ENCODE results near the gene MYH16.
"Not testable (repeated sequence)": the region's sequence is repeated elsewhere in the genome, so short reads cannot be mapped to it uniquely, and the experiment has no call there.

The MYH16 gene

DNA sequence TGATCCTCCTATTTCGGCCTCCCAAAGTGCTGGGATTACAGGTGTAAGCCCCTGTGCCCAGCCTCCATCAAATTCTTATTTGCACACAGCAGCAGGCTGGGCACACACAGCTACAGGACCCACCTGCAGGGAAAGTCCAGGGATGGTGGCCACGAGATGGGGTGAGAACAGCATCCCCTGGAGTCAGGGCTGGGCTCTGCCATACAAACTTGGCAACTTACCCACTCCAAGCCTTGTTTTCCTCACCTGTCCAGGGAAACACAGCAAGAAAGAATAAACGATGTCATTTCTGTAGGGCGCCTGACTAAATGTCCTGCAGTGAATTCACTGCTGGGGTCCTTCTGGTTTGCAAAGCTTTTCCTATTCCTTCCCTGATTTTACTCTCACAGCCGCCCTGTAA is 5.5 kb downstream of the MYH16 start:
- TF ChIP-seq, protein P1, sequence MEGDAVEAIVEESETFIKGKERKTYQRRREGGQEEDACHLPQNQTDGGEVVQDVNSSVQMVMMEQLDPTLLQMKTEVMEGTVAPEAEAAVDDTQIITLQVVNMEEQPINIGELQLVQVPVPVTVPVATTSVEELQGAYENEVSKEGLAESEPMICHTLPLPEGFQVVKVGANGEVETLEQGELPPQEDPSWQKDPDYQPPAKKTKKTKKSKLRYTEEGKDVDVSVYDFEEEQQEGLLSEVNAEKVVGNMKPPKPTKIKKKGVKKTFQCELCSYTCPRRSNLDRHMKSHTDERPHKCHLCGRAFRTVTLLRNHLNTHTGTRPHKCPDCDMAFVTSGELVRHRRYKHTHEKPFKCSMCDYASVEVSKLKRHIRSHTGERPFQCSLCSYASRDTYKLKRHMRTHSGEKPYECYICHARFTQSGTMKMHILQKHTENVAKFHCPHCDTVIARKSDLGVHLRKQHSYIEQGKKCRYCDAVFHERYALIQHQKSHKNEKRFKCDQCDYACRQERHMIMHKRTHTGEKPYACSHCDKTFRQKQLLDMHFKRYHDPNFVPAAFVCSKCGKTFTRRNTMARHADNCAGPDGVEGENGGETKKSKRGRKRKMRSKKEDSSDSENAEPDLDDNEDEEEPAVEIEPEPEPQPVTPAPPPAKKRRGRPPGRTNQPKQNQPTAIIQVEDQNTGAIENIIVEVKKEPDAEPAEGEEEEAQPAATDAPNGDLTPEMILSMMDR (conservative IDR thresholded peaks at IDR 0.05; ENCODE audit: low read depth): no peak
- ChIA-PET CTCF (no interaction called here), POLR2A (ENCODE audit: low non-redundant PET) (no interaction called here)
- no peak for DNase-seq (ENCODE audit: low spot score)
- H3K27ac ChIP-seq: no peak overlapping the region

DNA sequence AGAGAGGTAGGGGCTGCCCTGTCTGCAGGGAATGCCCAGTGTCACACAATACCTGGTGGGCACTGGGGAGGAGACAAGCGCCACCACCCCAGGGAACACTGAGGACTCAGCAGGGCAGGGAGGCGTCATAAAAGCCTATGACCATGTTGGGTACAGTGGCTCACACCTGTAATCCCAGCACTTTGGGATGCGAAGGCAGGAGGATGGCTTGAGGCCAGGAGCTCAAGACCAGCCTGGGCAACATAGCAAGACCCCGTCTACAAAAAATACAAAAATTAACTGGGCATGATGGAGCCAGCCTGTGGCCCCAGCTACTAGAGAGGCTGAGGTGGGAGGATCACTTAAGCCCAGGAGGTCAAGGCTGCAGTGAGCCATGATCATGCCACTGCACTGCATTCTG is 11.5 kb downstream of the MYH16 start:
- DNase-seq (ENCODE audit: low spot score); H3K27ac ChIP-seq; POLR2A ChIA-PET (ENCODE audit: low non-redundant PET); CTCF ChIA-PET: not testable (repeated sequence)

DNA sequence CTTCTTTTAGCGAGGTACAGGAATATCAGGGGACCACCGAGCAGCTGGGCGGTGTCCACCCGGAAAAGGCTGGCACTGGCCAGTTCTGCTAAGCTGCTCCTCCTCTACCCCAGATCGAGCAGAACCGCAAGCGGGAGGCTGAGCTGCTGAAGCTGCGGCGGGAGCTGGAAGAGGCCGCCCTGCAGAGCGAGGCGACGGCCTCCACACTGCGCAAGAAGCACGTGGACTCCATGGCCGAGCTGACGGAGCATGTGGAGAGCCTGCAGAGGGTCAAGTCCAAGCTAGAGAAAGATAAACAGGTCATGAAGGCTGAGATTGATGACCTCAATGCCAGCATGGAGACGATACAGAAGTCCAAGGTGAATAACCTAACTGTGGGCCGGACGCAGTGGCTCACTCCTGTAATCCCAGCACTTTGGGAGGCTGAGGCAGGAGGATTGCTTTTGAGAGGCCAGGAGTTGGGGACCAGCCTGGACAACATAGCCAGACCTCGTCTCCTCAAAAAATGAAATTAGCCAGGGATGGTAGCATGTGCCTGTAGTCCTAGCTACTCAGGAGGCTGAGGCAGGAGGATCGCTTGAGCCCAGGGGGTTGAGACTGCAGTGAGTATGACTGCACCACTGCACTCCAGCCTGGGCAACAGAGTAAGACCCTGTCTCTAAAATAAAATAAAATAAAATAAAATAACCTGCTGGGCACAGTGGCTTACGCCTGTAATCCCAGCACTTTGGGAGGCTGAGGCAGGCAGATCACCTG is 15.3 kb downstream of the MYH16 start:
- H3K27ac ChIP-seq: no peak overlapping the region
- ChIA-PET CTCF (interaction anchor here (1.0 kb wide), 1 partner anchor 128 kb away, joined by 4 read pairs; no protein-coding TSS in a partner anchor), POLR2A (ENCODE audit: low non-redundant PET) (no interaction called here)
- DNase-seq (ENCODE audit: low spot score): no peak
- TF ChIP-seq, protein P1 (conservative IDR thresholded peaks at IDR 0.05; ENCODE audit: low read depth): no peak

DNA sequence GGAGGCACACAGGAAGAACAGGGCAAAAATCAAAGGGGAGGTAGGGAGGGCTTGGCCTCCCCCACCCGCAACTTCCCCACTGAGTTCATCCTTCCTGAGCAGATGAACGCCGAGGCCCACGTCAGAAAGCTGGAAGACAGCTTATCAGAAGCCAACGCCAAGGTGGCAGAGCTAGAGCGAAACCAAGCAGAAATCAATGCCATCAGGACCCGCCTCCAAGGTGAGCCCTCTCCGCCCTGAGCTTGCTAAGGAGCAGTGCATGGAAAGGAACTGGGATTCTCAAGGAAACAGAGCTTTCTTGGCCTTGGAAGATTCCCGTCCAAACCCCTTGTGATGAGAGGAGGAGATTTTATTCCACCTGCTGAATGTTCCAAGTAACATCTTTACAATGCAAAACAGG is 16.5 kb downstream of the MYH16 start:
- TF ChIP-seq, protein P1 (conservative IDR thresholded peaks at IDR 0.05; ENCODE audit: low read depth): no peak
- POLR2A ChIA-PET (ENCODE audit: low non-redundant PET): no interaction called here
- DNase-seq (ENCODE audit: low spot score): no peak
- H3K27ac ChIP-seq: no peak overlapping the region
- CTCF ChIA-PET: no interaction called here

DNA sequence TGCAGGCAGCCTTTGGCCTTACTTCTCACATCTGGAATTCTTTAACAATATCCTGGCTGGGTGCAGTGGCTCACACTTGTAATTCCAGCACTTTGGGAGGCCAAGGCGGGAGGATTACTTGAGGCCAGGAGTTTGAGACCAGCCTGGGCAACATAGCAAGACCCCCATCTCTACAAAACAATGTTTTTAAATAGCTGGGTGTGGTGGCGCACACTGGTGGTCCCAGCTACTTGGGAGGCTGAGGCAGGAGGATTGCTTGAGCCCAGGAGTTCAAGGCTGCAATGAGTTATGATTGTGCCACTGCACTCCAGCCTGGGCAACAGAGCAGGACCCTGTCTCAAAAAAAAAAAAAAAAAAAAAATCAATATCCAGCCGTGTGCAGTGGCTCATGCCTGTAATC is 17.5 kb downstream of the MYH16 start:
- DNase-seq (ENCODE audit: low spot score); POLR2A ChIA-PET (ENCODE audit: low non-redundant PET); H3K27ac ChIP-seq: not testable (repeated sequence)
- CTCF ChIA-PET: interaction anchor here (0.7 kb wide), 1 partner anchor 11 kb away, joined by 5 read pairs; no protein-coding TSS in a partner anchor

DNA sequence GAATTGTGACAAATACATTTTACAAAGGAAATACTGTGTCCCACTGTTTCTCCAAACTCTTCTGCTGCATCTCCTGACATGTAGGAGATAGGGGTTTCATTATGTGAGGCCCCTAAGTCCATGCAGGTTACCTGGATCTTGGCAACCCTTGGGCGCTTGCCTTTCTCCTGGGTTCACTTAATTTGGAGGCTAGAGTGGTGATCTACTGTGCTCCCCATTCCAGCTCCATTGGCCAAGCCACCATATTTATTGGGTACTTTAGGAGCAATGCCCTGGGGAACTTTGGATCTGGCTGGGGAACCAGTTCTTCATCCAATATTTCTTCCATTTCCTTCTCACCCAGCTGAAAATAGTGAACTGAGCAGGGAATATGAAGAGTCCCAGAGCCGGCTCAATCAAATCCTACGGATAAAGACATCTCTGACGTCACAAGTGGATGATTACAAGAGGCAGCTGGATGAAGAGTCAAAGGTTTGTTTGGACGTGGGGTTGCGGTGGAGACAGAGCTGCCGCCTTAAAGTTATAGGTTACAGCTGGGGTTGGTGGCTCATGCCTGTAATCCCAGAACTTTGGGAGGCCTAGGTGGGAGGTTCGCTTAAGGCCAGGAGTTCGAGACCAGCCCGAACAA is 18.5 kb downstream of the MYH16 start:
- TF ChIP-seq, protein P1 (conservative IDR thresholded peaks at IDR 0.05; ENCODE audit: low read depth): no peak
- CTCF ChIA-PET: interaction anchor here (0.6 to 0.8 kb wide), 3 partner anchors 17 to 456 kb away, joined by 5 to 6 read pairs (median 6); no protein-coding TSS in a partner anchor
- no peak overlapping the region for H3K27ac ChIP-seq
- POLR2A ChIA-PET (ENCODE audit: low non-redundant PET): interaction anchor here (0.6 kb wide), 1 partner anchor 84 kb away, joined by 3 read pairs; no protein-coding TSS in a partner anchor
- DNase-seq (ENCODE audit: low spot score): no peak

DNA sequence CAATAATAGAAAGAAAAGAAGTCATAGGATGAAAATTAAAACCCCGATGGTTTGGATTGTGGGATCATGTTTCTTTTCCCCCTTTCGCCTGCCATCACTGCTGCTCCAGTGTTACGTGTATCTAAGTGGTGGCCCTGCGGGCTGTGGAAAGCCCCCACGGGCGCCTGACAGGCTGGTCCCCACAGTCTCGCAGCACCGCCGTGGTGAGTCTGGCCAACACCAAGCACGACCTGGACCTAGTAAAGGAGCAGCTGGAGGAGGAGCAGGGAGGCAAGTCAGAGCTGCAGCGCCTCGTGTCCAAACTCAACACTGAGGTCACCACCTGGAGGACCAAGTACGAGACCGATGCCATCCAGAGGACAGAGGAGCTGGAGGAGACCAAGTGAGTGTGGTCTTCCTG is 19.5 kb downstream of the MYH16 start:
- POLR2A ChIA-PET (ENCODE audit: low non-redundant PET): no interaction called here
- DNase-seq (ENCODE audit: low spot score): no peak
- CTCF ChIA-PET: no interaction called here
- TF ChIP-seq, protein P1 (conservative IDR thresholded peaks at IDR 0.05; ENCODE audit: low read depth): no peak
- no peak overlapping the region for H3K27ac ChIP-seq

All from RWPE1 (cell line).